GM21423 (cell line): ENCODE data around the gene NTF3.

Experiments
- ATAC-seq: cut with Tn5 transposase; IDR thresholded peaks from one replicate; pipeline ENCODE4 v1.9.1; 2021; ENCODE audit warnings: mild to moderate bottlenecking, moderate library complexity; ENCODE audit not compliant: unreplicated experiment

Gene NTF3

GRCh38 chr12:5430641-5431603 is 986 bp upstream of the NTF3 start:
- ATAC-seq = no peak

GRCh38 chr12:5433081-5433844 is 1.4 kb downstream of the NTF3 start:
- ATAC-seq = no peak

- ATAC-seq = no peak
Measured at GRCh38 chr12:5433845-5434646, 2.1 kb downstream of the NTF3 start.

- ATAC-seq = no peak
Measured at GRCh38 chr12:5434647-5435560, 3.0 kb downstream of the NTF3 start.

GRCh38 chr12:5437182-5437583 is 5.3 kb downstream of the NTF3 start:
- ATAC-seq = no peak

- ATAC-seq = no peak
Measured at GRCh38 chr12:5437589-5437988, 5.7 kb downstream of the NTF3 start.

GRCh38 chr12:5438671-5439200 is 6.8 kb downstream of the NTF3 start:
- no peak for ATAC-seq

- no peak for ATAC-seq
Measured at GRCh38 chr12:5439371-5439771, 7.5 kb downstream of the NTF3 start.

GRCh38 chr12:5439788-5440300 is 7.9 kb downstream of the NTF3 start:
- ATAC-seq = no peak

- ATAC-seq = no peak
Measured at GRCh38 chr12:5440978-5441377, 9.1 kb downstream of the NTF3 start.

GRCh38 chr12:5441497-5442236 is 9.8 kb downstream of the NTF3 start:
- ATAC-seq = no peak

- ATAC-seq = no peak
Measured at GRCh38 chr12:5442251-5443006, 10.5 kb downstream of the NTF3 start.

- ATAC-seq = no peak
Measured at GRCh38 chr12:5444520-5444919, 12.6 kb downstream of the NTF3 start.

GRCh38 chr12:5447320-5447719 is 15.4 kb downstream of the NTF3 start:
- ATAC-seq = no peak

GRCh38 chr12:5451251-5451650 is 19.3 kb downstream of the NTF3 start:
- ATAC-seq = no peak

GRCh38 chr12:5452569-5452968 is 20.7 kb downstream of the NTF3 start:
- no peak for ATAC-seq

- no peak for ATAC-seq
Measured at GRCh38 chr12:5453466-5453865, 21.6 kb downstream of the NTF3 start.

- no peak for ATAC-seq
Measured at GRCh38 chr12:5455045-5455444, 23.1 kb downstream of the NTF3 start.
